Panc1 (cell line): Measurements from ENCODE around the gene RNF214. TPM values are rescaled to one million over a fixed set of nuclear protein-coding genes. Genes with fewer than 3 reads are reported as not detected.

Experiments used
- ATAC-seq: fragments of 200-7000 bp; cut with Tn5 transposase; 2 replicates; pipeline ENCODE4 v1.9.1; 2020; ENCODE audit warnings: mild to moderate bottlenecking, moderate library complexity
- BruUV-seq: library from RNA; stranded (reverse); fragments of 400-500 nt; replicated peaks from 2 replicates; lab custom pipeline; 2021; lab: Mats Ljungman, UMichigan
- CTCF ChIA-PET: fragments of 300-600 bp; sonication (Branson Sonifier 250); formaldehyde crosslinking; loops from one replicate; lab custom pipeline; 2022; ENCODE audit warnings: antibody characterized with exemption; lab: Charles Lee
- POLR2A ChIA-PET: fragments of 300-600 bp; sonication (Branson Sonifier 250); formaldehyde crosslinking; loops from one replicate; lab custom pipeline; 2022; ENCODE audit warnings: antibody characterized with exemption; lab: Charles Lee
- DNase-seq: peaks from one replicate; pipeline ENCODE4 v3.0.0-alpha.2; 2010; ENCODE audit warnings: low read depth, low spot score
- H3K27ac ChIP-seq: 2 replicates; pipeline ENCODE4 v1.5.1; 2011; ENCODE audit warnings: mild to moderate bottlenecking, low read length, inconsistent platforms
- H3K27me3 ChIP-seq: fragments of 200-500 bp; sonication (Bioruptor generic); 2 replicates; pipeline ENCODE4 v1.6.0; 2014; ENCODE audit warnings: low read length, inconsistent platforms; ENCODE audit not compliant: control insufficient read depth, insufficient read depth
- H3K36me3 ChIP-seq: fragments of 200-500 bp; sonication (Bioruptor generic); 2 replicates; pipeline ENCODE4 v1.5.1; 2014; ENCODE audit warnings: inconsistent platforms, mild to moderate bottlenecking, low read length, moderate library complexity; ENCODE audit not compliant: control insufficient read depth, insufficient read depth
- H3K4me1 ChIP-seq: 2 replicates; pipeline ENCODE4 v1.5.1; 2011; ENCODE audit warnings: inconsistent platforms, mild to moderate bottlenecking, low read length, moderate library complexity; ENCODE audit not compliant: control insufficient read depth, insufficient read depth
- H3K4me3 ChIP-seq, 2 experiments: 2 replicates each; pipeline ENCODE4 v1.5.1; 2011 to 2012; ENCODE audit warnings: low read depth in 2 of 2, low read length in 2 of 2, mild to moderate bottlenecking in 2 of 2, inconsistent platforms in 1 of 2, moderate library complexity in 1 of 2
- H3K9me3 ChIP-seq: fragments of 200-500 bp; sonication (Bioruptor generic); 2 replicates; pipeline ENCODE4 v1.5.1; 2014; ENCODE audit warnings: low read depth, mild to moderate bottlenecking, inconsistent platforms, low read length, moderate library complexity; ENCODE audit not compliant: control insufficient read depth, insufficient read depth
- POLR2AphosphoS5 ChIP-seq: IDR thresholded peaks from 2 replicates; pipeline ENCODE4 v1.6.1; 2012; ENCODE audit warnings: mild to moderate bottlenecking, low read depth, low read length, moderate library complexity
- SIN3A ChIP-seq: IDR thresholded peaks from 2 replicates; pipeline ENCODE4 v1.6.1; 2012; ENCODE audit warnings: low read depth, mild to moderate bottlenecking, low read length, moderate library complexity, borderline replicate concordance; ENCODE audit not compliant: insufficient read depth
- TCF7L2 ChIP-seq: IDR thresholded peaks from 2 replicates; pipeline ENCODE4 v1.6.1; 2011; ENCODE audit warnings: mild to moderate bottlenecking, low read depth, low read length, inconsistent platforms
- in situ Hi-C: cut with HindIII; loops from 2 replicates; pipeline ENCODE4 v1.10.0; 2016; ENCODE audit warnings: low sequenced_read_pairs, low pct_unique_long_range_greater_than_20kb
- intact Hi-C: fragments of 100-400 bp; cut with micrococcal nuclease; formaldehyde crosslinking; loops from one replicate; pipeline ENCODE4 v1.10.0; 2022; ENCODE audit not compliant: unreplicated experiment
- total RNA-seq: library from RNA; stranded (reverse); gene quantifications from one replicate; pipeline ENCODE4 v1.2.1, GENCODE V29; 2021; ENCODE audit not compliant: unreplicated experiment
- TF ChIP-seq, protein P1 (sequence below): fragments of 450-650 bp; IDR thresholded peaks from 2 replicates; pipeline ENCODE4 v1.5.1; 2017; ENCODE audit warnings: mild to moderate bottlenecking
- TF ChIP-seq, protein P2 (sequence below), 2 experiments: IDR thresholded peaks; 2 replicates each; pipeline ENCODE4 v1.6.1; 2011 to 2012; ENCODE audit warnings: low read depth in 2 of 2, control low read depth in 1 of 2, low read length in 1 of 2, mild to moderate bottlenecking in 1 of 2, moderate library complexity in 1 of 2; ENCODE audit not compliant: insufficient read depth in 1 of 2

Gene RNF214
- total RNA-seq, 1 experiment from 2014 or later, result 39.7 TPM

DNA sequence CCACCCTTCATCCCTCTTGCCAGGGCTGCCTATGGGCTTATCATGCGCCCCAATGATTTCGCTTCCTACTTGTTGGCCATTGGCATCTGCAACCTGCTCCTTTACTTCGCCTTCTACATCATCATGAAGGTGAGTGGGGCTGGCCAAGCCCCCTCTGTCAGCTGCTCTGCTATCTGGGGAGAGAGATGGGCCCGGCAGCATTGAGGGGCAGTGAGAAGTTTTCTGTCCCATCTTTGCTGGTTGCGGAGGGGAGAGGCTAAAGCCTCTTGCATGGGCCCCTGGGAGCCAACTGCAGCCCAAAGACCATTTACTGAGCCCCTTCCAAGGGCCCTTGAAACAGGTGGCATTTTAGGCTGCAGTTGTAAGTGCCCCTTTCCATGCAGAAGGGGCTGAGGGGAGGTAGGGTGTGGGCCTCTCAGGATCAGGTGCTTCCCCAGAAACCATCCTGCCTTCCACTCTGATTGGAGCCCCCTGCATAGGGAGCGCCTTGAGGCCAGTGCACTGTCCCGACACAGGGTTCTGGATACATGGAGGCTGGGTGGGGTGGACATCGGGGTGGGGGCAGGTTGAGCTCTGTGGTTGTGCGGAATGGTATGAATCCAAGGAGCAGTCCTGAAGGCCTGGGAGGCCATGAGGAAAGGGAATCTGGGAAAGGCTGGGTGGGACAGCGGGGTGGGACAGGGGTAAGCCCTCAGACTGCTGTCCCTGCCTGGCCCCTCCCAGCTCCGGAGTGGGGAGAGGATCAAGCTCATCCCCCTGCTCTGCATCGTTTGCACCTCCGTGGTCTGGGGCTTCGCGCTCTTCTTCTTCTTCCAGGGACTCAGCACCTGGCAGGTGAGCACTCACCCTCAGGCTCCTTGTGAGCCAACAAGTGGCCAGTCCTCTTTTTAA is 39.1 kb upstream of the RNF214 start:
- intact Hi-C loops (no loop called here), in situ Hi-C loops (no loop called here)
- POLR2A ChIA-PET, result no interaction called here
- no peak for TF ChIP-seq SIN3A
- TF ChIP-seq POLR2AphosphoS5, result no peak
- TF ChIP-seq, protein P1, sequence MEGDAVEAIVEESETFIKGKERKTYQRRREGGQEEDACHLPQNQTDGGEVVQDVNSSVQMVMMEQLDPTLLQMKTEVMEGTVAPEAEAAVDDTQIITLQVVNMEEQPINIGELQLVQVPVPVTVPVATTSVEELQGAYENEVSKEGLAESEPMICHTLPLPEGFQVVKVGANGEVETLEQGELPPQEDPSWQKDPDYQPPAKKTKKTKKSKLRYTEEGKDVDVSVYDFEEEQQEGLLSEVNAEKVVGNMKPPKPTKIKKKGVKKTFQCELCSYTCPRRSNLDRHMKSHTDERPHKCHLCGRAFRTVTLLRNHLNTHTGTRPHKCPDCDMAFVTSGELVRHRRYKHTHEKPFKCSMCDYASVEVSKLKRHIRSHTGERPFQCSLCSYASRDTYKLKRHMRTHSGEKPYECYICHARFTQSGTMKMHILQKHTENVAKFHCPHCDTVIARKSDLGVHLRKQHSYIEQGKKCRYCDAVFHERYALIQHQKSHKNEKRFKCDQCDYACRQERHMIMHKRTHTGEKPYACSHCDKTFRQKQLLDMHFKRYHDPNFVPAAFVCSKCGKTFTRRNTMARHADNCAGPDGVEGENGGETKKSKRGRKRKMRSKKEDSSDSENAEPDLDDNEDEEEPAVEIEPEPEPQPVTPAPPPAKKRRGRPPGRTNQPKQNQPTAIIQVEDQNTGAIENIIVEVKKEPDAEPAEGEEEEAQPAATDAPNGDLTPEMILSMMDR, result no peak
- TF ChIP-seq, protein P2, sequence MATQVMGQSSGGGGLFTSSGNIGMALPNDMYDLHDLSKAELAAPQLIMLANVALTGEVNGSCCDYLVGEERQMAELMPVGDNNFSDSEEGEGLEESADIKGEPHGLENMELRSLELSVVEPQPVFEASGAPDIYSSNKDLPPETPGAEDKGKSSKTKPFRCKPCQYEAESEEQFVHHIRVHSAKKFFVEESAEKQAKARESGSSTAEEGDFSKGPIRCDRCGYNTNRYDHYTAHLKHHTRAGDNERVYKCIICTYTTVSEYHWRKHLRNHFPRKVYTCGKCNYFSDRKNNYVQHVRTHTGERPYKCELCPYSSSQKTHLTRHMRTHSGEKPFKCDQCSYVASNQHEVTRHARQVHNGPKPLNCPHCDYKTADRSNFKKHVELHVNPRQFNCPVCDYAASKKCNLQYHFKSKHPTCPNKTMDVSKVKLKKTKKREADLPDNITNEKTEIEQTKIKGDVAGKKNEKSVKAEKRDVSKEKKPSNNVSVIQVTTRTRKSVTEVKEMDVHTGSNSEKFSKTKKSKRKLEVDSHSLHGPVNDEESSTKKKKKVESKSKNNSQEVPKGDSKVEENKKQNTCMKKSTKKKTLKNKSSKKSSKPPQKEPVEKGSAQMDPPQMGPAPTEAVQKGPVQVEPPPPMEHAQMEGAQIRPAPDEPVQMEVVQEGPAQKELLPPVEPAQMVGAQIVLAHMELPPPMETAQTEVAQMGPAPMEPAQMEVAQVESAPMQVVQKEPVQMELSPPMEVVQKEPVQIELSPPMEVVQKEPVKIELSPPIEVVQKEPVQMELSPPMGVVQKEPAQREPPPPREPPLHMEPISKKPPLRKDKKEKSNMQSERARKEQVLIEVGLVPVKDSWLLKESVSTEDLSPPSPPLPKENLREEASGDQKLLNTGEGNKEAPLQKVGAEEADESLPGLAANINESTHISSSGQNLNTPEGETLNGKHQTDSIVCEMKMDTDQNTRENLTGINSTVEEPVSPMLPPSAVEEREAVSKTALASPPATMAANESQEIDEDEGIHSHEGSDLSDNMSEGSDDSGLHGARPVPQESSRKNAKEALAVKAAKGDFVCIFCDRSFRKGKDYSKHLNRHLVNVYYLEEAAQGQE (IDR thresholded peaks at IDR 0.05; ENCODE audit: insufficient read depth in 1 of 2, low read depth in 2 of 2, low read length in 1 of 2), result no peak
- no peak for TF ChIP-seq TCF7L2
- H3K4me1 ChIP-seq, result no peaks in the 10 kb centered on the region
- no peak for DNase-seq
- no peaks in the 10 kb centered on the region for H3K36me3 ChIP-seq
- no peaks in the 10 kb centered on the region for H3K9me3 ChIP-seq
- no peak for ATAC-seq
- CTCF ChIA-PET, result no interaction called here
- H3K4me3 ChIP-seq, result no peak overlapping the region
- BruUV-seq, result no TSS peak
- no peak overlapping the region for H3K27ac ChIP-seq
- H3K27me3 ChIP-seq, result no peaks in the 10 kb centered on the region

DNA sequence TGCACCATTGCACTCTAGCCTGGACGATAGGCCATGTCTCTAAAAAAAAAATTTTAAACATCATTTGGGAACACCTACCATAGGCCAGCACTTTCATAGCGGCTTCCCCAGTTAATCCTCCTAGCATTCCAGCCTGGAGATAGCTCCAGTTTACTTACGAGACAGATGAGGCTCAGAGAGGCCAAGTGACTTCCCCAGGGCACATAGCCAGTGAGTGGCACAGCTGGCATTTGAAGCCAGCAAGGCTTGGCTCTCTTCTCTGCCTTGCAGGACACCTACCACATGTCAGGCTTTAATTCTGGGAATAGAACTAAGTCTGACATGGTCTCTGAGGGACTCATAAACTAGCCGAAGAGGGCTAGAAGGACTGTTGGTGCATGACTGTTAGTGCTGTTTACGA is 38.2 kb upstream of the RNF214 start:
- intact Hi-C loops, result no loop called here
- no TSS peak for BruUV-seq
- no peak overlapping the region for H3K27ac ChIP-seq
- ATAC-seq (no peak), DNase-seq (no peak)
- in situ Hi-C loops, result no loop called here
- TF ChIP-seq, protein P2 (IDR thresholded peaks at IDR 0.05; ENCODE audit: insufficient read depth in 1 of 2, low read depth in 2 of 2, low read length in 1 of 2), result no peak
- no peak for TF ChIP-seq TCF7L2
- ChIA-PET POLR2A (no interaction called here), CTCF (no interaction called here)
- no peaks in the 10 kb centered on the region for H3K27me3 ChIP-seq
- peaks cover 6% of the 10 kb centered on the region; the same call in 1 of the 2 replicates for H3K4me1 ChIP-seq
- no peak overlapping the region for H3K4me3 ChIP-seq
- H3K36me3 ChIP-seq, result no peaks in the 10 kb centered on the region
- H3K9me3 ChIP-seq, result no peaks in the 10 kb centered on the region
